ENCODE results near the gene OTUD7B.
"Not testable (repeated sequence)": the region's sequence is repeated elsewhere in the genome, so short reads cannot be mapped to it uniquely, and the experiment has no call there.

OTUD7B gene

DNA sequence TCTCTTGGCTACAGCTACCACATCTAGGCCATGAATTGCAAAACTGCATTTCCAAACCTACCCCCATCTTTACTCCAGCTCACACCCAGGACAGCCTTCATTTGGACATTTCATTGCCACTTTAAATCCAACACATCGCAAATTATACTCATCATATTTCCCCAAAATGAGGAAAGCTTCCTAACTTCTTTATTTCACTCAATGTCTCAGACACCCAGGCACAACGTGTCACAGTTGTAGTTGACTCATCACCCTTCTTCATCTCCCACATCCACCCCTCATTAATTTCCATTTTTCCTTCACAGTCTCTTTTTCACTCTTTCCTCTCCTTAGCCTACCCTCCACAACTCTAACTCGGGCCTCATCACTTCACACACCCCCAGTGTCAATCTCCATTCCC, 6.7 kb downstream of the OTUD7B start:
- DNase-seq (ENCODE audit: low read depth in 2 of 2), result no peak

DNA sequence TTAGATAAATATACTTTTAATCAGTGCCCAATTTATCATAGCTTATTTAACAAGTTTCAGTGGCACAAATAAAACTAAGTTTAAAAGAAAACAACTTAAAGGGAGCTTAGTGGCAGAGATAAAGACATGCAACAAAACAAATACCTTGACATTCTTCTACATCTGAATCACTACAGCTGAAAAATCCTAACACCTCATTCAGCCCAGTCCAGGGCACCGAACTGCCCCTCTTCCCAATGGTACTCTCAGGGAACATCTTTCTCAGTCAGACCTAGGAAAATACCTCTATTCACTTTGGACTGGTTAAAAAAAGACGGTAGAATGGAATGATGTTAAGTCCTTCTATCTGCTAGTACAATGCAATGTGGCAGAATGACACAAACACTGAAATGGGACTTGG, 8.3 kb downstream of the OTUD7B start:
- no peak for DNase-seq (ENCODE audit: low read depth in 2 of 2)

DNA sequence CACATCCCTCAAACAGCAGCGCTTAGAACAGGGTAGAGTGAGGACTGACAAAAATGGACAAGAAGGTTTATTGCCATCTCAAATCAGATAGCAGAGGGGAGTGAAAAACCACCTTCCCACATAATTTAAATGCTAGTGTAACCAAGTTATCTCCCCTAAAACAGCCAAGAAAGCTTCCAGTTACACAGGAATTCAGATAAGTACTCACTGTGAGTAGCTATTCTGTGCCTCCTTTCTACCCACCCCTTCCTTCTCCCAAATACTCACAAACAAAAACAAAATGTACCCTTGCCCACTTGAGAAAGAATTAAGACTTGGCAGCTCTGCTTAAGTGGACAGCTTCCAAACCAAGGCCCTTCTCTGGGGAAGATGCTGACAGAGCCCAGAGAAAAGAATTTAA, 9.1 kb downstream of the OTUD7B start:
- DNase-seq (ENCODE audit: low read depth in 2 of 2), result no peak

DNA sequence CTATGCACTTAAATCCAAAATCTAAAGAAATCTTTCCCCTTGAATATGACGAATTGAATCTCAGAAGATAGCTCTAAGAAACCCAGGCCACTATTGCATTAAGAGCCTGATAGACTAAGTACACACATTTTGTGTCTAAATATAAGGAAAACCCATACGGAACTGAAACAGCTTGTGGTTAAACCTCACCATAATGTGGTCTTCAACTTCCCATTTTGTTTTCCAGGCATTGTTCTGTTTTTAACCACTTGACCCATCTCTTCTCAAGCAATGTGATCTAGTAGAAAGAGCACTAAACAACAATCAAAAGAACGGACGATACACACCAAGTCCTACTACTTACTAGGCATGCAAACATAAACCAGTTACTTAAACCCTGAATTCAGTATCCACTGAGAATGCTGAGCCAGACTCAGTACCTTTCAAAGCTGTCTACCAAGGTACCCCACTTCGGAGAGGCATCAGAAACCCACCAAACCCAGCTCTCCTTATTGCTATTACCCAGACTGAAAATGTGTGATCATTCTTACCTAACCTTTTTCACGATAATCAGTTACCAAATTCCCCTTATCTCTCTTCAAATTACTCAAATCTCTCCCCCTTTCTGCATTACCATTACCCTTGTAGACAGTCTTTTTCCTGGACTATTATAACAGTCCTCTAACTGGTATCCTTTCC, 12.8 kb downstream of the OTUD7B start:
- DNase-seq (ENCODE audit: low read depth in 2 of 2), result no peak

DNA sequence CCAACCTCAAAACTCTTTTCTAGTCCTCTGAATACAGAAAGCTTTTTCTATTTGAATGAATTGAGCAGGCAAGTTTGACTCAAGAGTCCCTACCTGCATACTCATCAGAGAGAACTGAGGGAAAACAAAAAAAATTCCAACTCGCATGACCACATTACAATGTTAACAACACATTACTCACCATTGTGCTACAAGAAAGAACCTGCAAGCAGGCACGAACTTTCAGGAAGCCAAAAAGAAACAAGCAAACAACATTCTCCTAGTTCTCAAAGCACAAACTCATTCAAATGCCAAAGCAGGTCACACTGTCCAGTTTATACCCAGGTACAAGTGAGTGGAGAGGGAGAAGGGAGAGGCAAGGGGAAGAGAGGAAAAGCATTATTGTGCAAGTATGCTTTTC, 14.6 kb downstream of the OTUD7B start:
- DNase-seq (ENCODE audit: low read depth in 2 of 2), result no peak

DNA sequence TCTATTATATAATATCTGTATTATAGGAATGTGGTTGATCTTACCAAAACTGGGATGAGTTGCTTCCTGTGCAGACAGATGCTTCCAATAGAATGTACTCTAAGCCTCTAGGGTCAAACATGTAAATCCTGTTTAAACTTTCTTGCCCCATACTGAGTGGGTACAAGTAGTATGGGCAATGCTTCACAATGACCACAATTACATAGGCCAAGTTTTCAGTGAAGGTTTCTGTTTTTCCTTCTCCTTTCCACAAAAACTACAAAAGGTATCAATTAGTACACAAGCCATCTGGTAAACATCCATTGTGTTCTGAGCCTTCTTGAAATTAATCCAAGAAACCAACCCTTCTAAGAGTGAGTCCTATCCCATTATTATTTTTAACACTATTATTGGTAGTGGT, 16.8 kb downstream of the OTUD7B start:
- DNase-seq (ENCODE audit: low read depth in 2 of 2), result no peak

- no peak for DNase-seq (ENCODE audit: low read depth in 2 of 2)
Observed at GRCh38 chr1:149993181-149993580, 17.3 kb downstream of the OTUD7B start.

- DNase-seq (ENCODE audit: low read depth in 2 of 2), result no peak
Observed at GRCh38 chr1:149987297-149987595, 23.3 kb downstream of the OTUD7B start.

- DNase-seq (ENCODE audit: low read depth in 2 of 2), result peak; percentile 88 to 89
Observed at GRCh38 chr1:149986486-149987296, 23.8 kb downstream of the OTUD7B start.

GRCh38 chr1:149979972-149980540, 30.5 kb downstream of the OTUD7B start:
- no peak for DNase-seq (ENCODE audit: low read depth in 2 of 2)

GRCh38 chr1:149979245-149979971, 31.1 kb downstream of the OTUD7B start:
- DNase-seq (ENCODE audit: low read depth in 2 of 2), result no peak

DNA sequence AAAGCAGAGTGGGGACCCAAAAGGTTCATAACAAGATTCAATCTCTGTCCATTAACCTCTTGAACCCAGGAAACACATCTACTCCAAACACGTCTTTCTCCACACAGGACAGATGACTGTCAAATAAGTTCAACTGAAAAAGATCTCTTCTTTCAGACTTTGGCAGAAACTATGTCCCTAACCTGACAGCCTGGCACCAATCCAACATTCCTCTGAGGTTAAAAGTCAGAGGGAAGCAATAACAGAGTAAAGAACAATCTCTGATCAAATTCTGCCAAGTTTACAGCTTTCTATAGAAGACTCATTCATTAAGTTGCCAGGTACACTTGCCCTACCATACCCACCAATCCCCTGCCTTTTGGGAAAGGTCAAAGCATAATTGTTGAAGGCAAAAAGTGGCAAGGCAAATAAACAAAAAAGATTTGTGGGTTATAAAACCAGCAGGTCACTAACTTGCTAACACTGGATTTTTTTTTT, 31.9 kb downstream of the OTUD7B start:
- DNase-seq (ENCODE audit: low read depth in 2 of 2), result no peak

DNA sequence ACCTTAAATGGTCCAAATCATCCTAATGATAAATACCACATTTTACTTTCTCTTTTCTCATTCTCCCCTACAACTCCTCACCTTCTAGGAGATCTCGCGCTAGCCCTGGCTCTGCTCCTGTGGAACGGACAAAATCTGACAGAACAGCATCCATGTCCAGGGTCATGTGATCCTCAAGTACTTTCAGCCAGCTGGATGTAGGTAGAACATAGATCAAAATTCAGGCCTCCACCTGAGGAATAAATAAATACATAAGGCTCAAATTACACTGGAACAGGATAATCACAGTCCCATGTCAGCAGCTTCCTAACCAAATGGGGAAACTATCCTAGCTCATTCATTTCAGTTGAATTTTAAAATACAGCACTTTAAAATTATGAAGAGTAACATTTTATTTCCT, 33.2 kb downstream of the OTUD7B start:
- DNase-seq (ENCODE audit: low read depth in 2 of 2), result no peak

DNA sequence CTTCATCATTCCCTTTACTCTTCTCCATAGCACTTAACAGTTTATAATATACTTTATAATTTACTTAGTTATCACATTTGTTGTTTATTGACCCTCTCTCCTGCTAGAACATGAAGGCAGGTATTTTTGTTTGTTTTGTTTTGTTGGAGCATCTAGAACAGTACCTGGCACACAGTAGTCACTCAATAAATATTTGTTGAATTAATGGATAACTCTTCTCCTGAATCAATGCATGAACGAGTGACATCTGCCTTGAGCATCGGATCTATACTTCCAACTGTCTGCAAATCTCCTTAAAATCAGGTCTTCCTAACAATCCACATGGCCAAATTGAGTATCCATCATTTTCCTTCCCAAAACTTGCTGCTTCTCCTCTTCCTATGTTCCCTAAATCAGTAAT, 38.0 kb downstream of the OTUD7B start:
- DNase-seq (ENCODE audit: low read depth in 2 of 2), result no peak

DNA sequence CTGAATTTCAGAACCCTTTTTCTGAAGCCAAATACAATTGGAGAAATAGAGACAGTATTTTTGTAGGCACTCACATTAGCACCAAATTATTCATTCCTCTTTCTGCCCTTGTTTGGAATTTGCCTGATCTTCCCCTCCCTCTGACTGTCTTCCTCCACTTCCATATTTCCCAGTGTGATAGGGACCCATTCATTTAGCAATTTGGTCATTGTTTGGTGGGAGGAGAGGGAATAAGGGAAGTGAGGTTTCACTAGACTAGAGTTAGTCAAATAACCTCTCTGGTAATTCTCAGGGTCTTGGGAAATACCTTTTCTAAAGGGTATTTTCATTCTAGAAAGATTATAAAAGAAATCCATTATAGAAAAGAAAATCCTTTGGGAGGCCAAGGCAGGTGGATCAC, 42.9 kb downstream of the OTUD7B start:
- no peak for DNase-seq (ENCODE audit: low read depth in 2 of 2)

GRCh38 chr1:149967041-149967440, 43.5 kb downstream of the OTUD7B start:
- no peak for DNase-seq (ENCODE audit: low read depth in 2 of 2)

GRCh38 chr1:149966405-149966804, 44.1 kb downstream of the OTUD7B start:
- no peak for DNase-seq (ENCODE audit: low read depth in 2 of 2)

DNA sequence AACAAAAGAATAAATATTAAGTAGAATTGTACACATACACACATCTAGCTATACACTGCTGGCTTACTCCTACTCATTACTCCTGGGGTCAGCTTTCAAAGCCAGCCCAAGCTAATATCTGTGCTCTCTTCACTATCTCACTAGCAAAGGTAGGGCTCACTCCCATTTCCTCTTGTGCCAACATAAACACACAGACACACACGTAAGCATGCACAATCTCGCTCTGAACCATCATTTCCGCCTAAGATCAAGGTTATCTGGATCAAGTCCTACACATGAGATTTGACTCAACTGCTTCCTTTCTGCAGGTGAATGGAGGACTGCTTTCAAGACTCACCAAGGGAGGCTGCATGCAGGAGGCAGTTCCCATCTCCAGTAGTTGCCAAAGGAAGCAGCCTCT, 45.1 kb downstream of the OTUD7B start:
- no peak for DNase-seq (ENCODE audit: low read depth in 2 of 2)

- no peak for DNase-seq (ENCODE audit: low read depth in 2 of 2)
Observed at GRCh38 chr1:149963358-149963757, 47.2 kb downstream of the OTUD7B start.

- no peak for DNase-seq (ENCODE audit: low read depth in 2 of 2)
Observed at GRCh38 chr1:149962736-149963135, 47.8 kb downstream of the OTUD7B start.

- peak; percentile 43 to 55 for DNase-seq (ENCODE audit: low read depth in 2 of 2)
Observed at GRCh38 chr1:149962039-149962647, 48.4 kb downstream of the OTUD7B start.

DNA sequence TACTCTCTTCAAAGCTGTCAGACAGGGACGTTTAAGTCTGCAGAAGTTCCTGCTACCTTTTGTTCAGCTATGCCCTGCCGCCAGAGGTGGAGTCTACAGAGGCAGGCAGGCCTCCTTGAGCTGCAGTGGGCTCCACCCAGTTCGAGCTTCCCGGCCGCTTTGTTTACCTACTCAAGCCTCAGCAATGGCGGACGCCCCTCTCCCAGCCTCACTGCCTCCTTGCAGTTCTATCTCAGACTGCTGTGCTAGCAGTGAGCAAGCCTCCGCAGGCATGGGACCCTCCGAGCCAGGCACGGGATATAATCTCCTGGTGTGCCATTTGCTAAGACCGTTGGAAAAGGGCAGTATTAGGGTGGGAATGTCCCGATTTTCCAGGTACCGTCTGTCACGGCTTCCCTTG, 53.0 kb downstream of the OTUD7B start:
- not testable (repeated sequence) for DNase-seq (ENCODE audit: low read depth in 2 of 2)

Measured in fibroblast of skin of left biceps (primary cell).